HG02759 (cell line): ENCODE results near the gene LMBRD2.

Experiments used
- ATAC-seq: cut with Tn5 transposase; IDR thresholded peaks from one replicate; pipeline ENCODE4 v1.9.1; 2021; ENCODE audit warnings: mild to moderate bottlenecking, moderate library complexity; ENCODE audit not compliant: unreplicated experiment

The LMBRD2 gene

GRCh38 chr5:36055984-36056383 lies 95.7 kb downstream of the LMBRD2 start:
- no peak for ATAC-seq

DNA sequence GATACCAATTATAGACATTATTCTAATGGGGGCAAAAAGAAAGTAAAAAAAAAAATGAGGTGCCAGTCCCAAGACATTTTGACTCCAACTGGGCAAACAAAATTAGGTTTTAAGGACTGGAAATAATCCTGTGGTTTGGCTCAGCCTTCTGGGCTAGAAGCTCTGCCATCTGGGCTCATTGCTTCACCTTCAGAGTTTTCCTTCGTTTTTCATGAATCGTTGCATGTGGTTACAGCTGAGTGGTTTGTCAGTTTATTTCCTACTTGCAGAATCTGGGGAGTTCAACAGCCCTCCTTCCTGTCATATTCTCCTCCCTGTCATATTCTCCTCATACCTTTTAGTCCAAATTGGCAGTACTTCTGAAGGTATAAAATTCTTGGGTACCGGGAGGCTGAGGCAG lies 97.0 kb downstream of the LMBRD2 start:
- ATAC-seq = no peak

GRCh38 chr5:36052538-36052937 lies 99.1 kb downstream of the LMBRD2 start:
- no peak for ATAC-seq

GRCh38 chr5:36049949-36050348 lies 101.7 kb downstream of the LMBRD2 start:
- no peak for ATAC-seq
